ENCODE measurements around the gene ABCG1.
"Not testable (repeated sequence)": the region's sequence is repeated elsewhere in the genome, so short reads cannot be mapped to it uniquely, and the experiment has no call there.

ABCG1 gene

GRCh38 chr21:42218836-42219605, at the start of gene ABCG1:
Gene ABCG1 (plus strand): TSS chr21:42219140. CDS start chr21:42219263, 123 bp downstream.
- peak; percentile 79 for DNase-seq

- DNase-seq = no peak
These were observed 49.2 kb upstream of the ABCG1 start for GRCh38 chr21:42169758-42170157.

DNA sequence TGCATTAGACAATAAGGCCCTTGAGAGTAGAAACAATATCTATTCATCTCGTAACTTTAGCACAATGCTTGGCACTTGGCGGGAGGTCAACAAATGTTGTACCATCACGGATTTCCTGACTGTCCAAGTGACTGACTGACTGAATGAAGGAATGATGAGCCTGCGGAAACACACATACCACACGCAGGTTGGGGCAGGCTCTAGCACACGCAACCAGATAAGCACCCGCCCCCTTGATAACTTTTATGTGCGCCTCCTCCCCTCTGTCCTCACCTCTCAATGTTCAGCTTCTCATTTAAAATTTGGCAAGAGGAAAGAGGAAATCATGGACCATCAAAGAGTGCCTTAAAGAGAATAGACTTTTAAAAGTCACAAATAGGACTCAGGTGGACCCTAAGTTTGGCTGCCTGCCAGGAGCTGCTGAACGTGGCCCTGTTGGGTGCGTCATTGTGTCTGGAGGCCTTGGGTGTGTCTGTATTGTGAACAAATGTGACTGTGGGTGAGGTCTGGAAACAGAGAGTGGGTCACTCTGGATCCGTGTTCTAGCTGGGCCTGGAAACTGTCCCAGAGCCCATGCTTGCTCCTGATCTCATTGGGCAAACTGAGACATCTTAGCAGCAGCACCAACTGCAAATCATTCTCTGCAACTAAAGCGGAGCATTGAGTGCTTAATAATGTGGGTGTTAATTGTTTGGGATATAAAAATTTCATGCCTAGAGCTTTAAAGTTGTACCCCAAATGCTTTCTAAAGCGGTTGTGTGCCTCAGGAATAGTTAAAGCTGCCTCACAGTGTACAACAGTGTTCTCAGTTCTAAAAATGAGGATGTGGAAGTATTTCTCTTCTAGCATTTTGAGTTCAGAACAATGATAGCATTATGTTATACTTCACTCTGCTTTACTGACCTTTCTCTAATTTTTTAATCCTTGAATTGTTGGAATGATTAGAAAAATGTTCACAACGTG, 47.6 kb upstream of the ABCG1 start:
- DNase-seq = peak; percentile 46

- peak; percentile 42 for DNase-seq
These were observed 46.1 kb upstream of the ABCG1 start for GRCh38 chr21:42172596-42173483.

- DNase-seq = peak; percentile 48
These were observed 44.8 kb upstream of the ABCG1 start for GRCh38 chr21:42174173-42174572.

DNA sequence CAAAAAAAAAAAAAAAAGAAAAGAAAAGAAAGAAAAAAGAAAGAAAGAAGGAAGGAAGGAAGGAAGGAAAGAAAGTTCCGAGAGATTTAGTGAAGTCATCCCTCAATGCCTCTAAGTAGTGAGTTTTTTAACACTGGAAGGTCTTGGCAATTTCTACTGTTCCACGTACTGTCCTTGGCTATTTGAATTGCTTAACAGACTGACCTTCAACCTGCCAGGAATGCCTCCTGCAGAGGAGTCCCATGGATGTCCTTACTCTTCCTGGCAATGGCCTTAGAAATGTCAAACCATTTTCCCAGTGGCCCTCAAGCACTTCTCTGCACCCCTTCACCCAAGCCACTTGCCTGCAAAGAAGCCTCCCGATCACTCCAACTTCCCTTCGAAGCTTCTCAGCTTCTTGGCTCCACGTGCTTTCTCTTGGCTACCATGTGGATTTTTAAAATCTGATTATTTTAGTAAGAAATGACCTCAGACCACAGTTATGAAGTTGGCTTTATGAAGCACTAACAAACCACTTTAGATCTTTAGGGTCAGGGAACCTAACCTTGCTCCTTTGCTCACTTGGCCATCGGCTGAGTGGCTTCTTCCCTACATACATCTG, 43.7 kb upstream of the ABCG1 start:
- DNase-seq = no peak

- DNase-seq = no peak
These were observed 42.1 kb upstream of the ABCG1 start for GRCh38 chr21:42176859-42177258.

DNA sequence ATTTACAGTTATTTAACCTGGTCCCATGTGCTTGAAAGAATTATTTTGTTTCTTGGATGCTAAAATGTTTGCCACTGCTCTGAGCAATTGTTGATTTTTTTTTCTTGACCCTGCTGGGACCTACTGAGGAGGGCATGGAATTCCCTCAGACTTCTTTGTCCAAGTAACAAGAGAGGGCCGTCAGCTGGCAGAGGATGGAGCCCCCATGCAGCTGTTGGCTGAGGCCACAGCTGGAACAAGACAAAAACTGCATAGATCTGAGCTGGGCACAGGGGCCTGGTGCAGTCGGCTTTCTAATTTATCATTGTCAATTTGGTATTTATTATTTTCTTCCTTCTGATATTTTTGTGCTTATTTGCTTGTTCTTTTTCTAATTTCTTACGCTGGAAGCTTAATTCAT, 39.6 kb upstream of the ABCG1 start:
- DNase-seq = no peak

DNA sequence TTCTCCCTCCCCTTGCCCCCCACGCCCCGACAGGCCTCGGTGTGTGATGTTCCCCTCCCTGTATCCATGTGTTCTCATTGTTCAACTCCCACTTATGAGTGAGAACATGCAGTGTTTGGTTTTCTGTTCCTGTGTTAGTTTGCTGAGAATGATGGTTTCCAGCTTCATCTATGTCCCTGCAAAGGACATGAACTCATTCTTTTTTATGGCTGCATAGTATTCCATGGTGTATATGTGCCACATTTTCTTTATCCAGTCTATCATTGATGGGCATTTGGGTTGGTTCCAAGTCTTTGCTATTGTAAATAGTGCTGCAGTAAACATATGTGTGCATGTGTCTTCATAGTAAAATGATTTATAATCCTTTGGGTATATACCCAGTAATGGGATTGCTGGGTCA, 38.9 kb upstream of the ABCG1 start:
- not testable (repeated sequence) for DNase-seq

DNA sequence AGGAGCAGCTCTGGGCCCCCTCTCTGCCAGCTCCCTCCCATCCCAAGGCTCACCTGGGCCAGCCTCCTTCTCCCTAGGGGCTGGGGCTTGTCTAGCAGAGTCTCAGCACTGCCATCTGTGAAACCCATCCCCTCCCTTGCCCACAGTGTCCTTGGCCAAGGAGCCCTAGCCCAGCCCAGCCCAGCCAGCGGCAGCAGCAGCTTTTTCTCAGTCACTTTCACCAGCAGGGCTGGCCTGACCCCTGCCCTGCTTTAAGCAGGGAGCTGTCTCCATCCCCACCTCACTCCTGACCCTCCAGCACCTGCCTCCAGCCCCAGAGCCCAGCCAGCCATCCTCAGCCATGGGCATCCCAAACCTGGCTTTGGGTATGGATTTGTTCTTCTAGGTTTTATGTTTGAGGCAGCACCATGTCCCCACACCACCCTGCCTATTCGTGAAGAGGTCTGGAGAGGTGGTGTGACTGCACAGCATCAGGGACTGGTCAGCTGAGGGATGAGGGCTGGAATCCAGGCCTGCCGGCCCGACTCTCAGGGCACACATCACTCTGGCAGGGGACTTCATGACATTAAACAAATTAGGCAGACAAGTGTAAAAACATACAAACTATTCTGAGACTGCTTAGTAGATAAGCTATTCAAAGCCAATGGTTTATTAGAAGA, 36.1 kb upstream of the ABCG1 start:
- no peak for DNase-seq

GRCh38 chr21:42183374-42184266, 35.3 kb upstream of the ABCG1 start:
- no peak for DNase-seq

DNA sequence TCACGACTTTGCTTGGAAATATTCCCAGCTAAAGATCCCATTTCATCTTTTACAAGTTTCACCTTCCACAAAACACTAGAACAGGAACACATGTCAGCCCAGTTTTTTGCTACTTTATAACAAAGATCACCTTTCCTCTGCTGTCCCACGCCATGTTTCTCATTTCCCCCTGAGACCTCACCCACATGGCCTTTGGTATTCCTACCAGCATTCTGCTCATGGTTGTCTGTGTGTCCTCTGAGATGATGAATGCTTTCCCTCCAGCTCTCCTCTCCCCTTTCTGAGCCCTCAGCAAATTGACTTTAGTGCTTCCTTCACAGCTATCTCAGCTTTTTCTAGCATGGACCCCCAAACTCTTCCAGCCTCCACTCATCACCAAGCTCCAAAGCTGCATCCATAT, 32.3 kb upstream of the ABCG1 start:
- DNase-seq = no peak

- peak; percentile 75 for DNase-seq
These were observed 30.8 kb upstream of the ABCG1 start for GRCh38 chr21:42187976-42188653.

DNA sequence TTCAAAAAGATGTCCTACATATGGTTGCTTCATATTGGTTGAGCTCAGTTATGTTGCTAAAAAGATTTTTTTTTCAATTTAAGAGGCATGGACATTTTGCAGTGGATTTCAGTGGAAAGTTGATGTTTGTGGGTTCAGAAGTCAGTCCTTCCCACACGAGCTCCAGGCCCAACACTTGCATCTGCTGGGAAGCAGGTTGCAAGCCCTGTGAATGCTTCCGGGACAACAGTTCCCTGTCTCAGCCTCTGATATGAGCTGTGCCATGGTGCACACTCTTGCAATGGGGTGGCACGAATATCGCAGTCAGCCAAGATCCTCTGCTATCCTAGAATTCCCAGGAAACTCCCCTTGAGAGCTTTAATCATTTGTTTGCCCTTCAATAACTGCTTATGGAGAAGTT, 30.3 kb upstream of the ABCG1 start:
- no peak for DNase-seq

- DNase-seq = no peak
These were observed 29.5 kb upstream of the ABCG1 start for GRCh38 chr21:42189431-42189830.

DNA sequence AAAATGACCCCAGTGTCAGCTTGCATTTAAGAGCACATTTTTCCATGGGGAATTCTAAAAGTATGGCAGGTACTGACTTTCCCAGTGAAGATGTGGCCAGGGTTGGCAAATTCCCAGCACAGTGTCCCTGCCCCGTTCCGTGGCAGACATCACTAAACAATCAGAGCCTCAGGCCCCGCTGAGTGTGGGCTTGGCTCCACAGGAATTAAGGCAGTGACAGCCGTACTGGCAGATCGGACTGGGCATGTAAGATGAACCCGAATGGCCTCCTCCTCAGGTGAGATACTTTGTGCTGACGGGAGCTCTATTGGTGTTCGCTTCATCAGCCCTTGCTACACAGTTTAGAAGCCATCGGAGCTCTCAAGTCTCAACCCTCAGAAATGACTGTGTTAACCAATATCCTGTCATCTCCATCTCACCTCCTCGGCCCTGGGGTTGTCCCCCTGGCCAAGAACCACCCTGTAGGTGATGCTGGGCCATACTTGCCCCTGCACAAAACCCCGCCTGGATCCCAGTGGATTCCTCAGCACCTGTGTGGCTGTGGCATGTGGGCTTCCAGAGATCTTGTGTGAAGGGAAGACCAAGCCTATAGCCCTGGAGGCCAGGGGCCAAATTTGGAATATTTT, 29.0 kb upstream of the ABCG1 start:
- peak; percentile 67 for DNase-seq

GRCh38 chr21:42190486-42190863, 28.5 kb upstream of the ABCG1 start:
- no peak for DNase-seq

DNA sequence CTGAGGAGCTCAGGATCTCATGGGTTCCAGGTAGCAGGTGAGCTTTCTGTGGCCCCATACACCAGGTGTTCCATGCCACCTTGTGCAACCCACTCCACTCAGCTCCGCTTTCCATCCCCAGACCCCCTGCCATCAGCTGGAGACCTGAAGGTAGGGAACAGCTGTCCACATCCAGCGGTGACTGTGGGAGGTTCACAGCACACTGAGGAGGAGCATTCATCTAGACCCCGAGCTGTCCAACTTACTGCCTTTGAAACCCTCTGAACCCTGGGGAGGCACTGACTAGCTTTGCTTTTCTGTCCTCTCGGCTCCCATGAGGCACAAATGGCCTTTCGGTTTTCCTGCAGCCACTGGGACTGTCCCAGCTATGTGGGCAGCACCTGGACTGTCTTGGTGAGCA, 27.9 kb upstream of the ABCG1 start:
- no peak for DNase-seq

DNA sequence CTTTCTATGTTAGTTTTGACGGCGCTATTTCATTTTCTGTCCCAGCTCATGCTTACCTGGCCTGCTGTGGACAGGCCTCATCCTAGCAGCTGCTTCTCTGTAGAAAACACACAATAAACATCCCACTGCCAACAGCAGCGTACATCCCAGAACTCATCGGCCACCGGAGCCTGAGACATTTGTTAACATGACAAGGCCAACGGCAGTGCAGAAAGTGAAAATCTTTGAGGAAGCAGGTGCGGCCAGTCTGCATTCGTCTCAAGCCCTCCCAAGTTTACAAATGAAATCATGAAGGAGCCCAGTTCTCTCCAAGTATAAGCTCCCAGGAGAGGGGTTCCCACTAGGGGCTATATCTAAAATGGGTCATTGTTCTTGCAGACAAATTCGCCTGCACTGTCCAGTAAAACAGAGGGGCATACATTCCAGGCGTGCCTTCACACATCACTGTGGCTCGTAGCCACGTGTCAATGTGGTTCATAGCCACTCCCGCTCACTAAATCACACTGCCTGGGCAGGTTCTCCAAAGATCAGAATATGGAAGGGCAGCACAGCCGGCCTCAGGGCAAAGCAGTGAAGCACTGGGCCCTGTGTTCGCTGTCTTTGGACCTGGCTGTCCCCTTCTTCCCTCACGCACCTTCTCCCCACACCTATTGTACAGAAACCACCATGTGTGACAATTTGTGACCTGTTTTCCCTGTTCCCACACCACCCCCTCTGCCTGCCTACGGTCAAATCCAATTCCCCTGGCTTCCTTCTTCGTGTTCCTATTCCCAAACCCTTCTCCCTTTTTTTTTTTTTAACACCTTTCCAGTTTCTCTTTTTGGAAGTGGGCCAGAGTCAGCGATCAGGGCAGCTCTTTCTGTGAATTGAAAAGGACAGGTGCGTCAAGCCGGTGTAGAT, 27.0 kb upstream of the ABCG1 start:
- DNase-seq = no peak

Data from activated CD8-positive, alpha-beta memory T cell treated with anti-CD3 and anti-CD28 coated beads, Interleukin-2, amount 50 U/mL, for 48 hours (primary cell).